Measurements from ENCODE around the gene STPG3. TPM values are rescaled to one million over a fixed set of nuclear protein-coding genes. Genes with fewer than 3 reads are reported as not detected.

STPG3 gene
- total RNA-seq, 8 experiments from 2014 or later = 0.42 to 1.4 (median 1.3) TPM; not detected in 3

DNA sequence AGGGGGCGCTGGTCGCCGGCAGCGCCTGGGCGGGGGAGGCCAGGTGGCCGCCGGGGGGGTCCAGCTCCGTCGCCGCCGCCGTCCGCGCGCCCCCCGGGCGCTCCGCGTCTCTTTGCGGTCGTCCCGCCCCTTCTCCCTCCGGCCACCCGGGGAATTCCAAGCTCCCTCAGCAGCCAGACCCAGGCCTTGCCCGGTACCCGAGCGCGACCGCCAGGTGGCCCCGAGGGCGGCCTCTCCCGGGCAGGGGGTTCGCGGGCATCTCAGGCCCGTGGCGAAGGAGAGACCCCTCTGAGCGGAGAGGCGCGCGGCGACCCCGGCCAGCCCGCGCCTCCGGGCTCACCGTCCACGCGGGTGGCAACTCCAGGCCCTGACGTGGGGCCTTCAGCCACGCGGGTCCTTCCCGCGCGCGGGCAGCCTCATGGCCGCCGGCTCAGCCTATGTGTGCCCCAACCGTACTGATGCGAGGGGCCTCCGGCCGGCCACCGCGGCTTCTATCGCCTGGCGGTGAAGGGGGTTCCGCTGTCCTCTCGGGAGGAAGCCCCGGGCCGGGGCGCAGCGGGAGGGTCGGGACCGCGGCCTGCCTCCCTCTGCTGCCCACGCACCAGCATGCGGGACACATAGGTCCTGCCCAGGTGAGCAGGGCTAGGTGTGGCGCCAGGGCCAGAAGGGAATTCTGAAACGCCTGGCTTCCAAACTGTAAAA, 51.5 kb downstream of the STPG3 start:
- 7 to 27% (median 17%) methylated on average over 2 to 9 of the region's 78 CpGs; no CpG with 5 or more reads in 7 of the 10 experiments for WGBS, 10 experiments
- H3K4me3 ChIP-seq = peak overlapping the region; percentile 52 to 75 (median 55)
- ATAC-seq (replicated peaks in 6 of 8) = peak; percentile 38 to 57 (median 52)
- in situ Hi-C loops (cut with MboI; ENCODE audit: low pct_unique_long_range_greater_than_20kb in 2 of 9, low sequenced_read_pairs in 9 of 9, unreplicated experiment in 9 of 9) = loop anchor here in 6 of 9 experiments (25.0 kb wide), 2 partner anchors 110 to 235 kb away; partner anchors contain the start of genes EXD3 (in 5 of the 6) and NOXA1 (in 5 of the 6)
- H3K27ac ChIP-seq = peak overlapping the region in 1 of 2 donors; percentile 18
- peaks cover 50 to 61% of the 10 kb centered on the region in 2 donors for H3K4me1 ChIP-seq (replicated peaks in 1 of 2)

Other genes starting within 250 kb of the STPG3 start
- gene ABCA2, start 223.0 kb upstream of the STPG3 start, total RNA-seq = 10 to 100 TPM in 7 of 8 experiments, 1 to 10 TPM in 1; 8.1 to 27.9 (median 18.0) TPM
- gene FUT7, start 219.2 kb upstream of the STPG3 start, total RNA-seq = 1 to 10 TPM in 1 of 8 experiments, under 1 TPM in 6, not detected in 1; 0.08 to 1.0 (median 0.25) TPM
- 10 to 100 TPM; 19.0 to 61.7 (median 30.5) TPM for gene NPDC1, start 205.1 kb upstream of the STPG3 start, total RNA-seq
- 1 to 10 TPM in 1 of 8 experiments, under 1 TPM in 7; 0.13 to 1.3 (median 0.34) TPM for gene ENTPD2, start 197.2 kb upstream of the STPG3 start, total RNA-seq
- 10 to 100 TPM in 2 of 8 experiments, 1 to 10 TPM in 4, under 1 TPM in 2; 0.31 to 12.5 (median 6.4) TPM for gene SAPCD2, start 180.7 kb upstream of the STPG3 start, total RNA-seq
- 1 to 10 TPM in 6 of 8 experiments, under 1 TPM in 2; 0.63 to 8.9 (median 4.5) TPM for gene UAP1L1, start 173.8 kb upstream of the STPG3 start, total RNA-seq
- 10 to 100 TPM; 28.6 to 89.3 (median 50.3) TPM for gene MAN1B1, start 164.3 kb upstream of the STPG3 start, total RNA-seq
- 100 to 1,000 TPM in 3 of 8 experiments, 10 to 100 TPM in 5; 14.2 to 233 (median 56.1) TPM for gene DPP7, start 136.6 kb upstream of the STPG3 start, total RNA-seq
- 1 to 10 TPM in 4 of 8 experiments, under 1 TPM in 4; 0.20 to 6.0 (median 1.2) TPM for gene GRIN1, start 112.1 kb upstream of the STPG3 start, total RNA-seq
- under 1 TPM in 3 of 8 experiments, not detected in 5; 0.17 to 1.00 (median 0.43) TPM for gene LRRC26, start 81.2 kb upstream of the STPG3 start, total RNA-seq
- not detected for gene TMEM210, start 79.2 kb upstream of the STPG3 start, total RNA-seq
- gene ANAPC2, start 62.7 kb upstream of the STPG3 start, total RNA-seq = 10 to 100 TPM; 11.9 to 43.3 (median 20.0) TPM
- 10 to 100 TPM; 28.2 to 50.7 (median 44.5) TPM for gene SSNA1, start 62.6 kb upstream of the STPG3 start, total RNA-seq
- gene TPRN, start 50.5 kb upstream of the STPG3 start, total RNA-seq = 10 to 100 TPM in 4 of 8 experiments, 1 to 10 TPM in 4; 5.9 to 79.6 (median 10.6) TPM
- 10 to 100 TPM; 20.0 to 31.7 (median 26.4) TPM for gene TMEM203, start 45.6 kb upstream of the STPG3 start, total RNA-seq
- gene NDOR1, start 45.6 kb upstream of the STPG3 start, total RNA-seq = 10 to 100 TPM in 2 of 8 experiments, 1 to 10 TPM in 6; 5.1 to 25.3 (median 8.6) TPM
- gene RNF208, start 29.0 kb upstream of the STPG3 start, total RNA-seq = 1 to 10 TPM in 7 of 8 experiments, under 1 TPM in 1; 0.41 to 7.0 (median 3.0) TPM
- 1 to 10 TPM; 1.2 to 4.7 (median 1.3) TPM for gene CYSRT1, start 26.1 kb upstream of the STPG3 start, total RNA-seq
- gene RNF224, start 23.8 kb upstream of the STPG3 start, total RNA-seq = 1 to 10 TPM in 1 of 8 experiments, under 1 TPM in 7; 0.23 to 1.1 (median 0.46) TPM
- under 1 TPM in 6 of 8 experiments, not detected in 2; 0.11 to 0.49 (median 0.20) TPM for gene SLC34A3, start 20.4 kb upstream of the STPG3 start, total RNA-seq
- gene TUBB4B, start 10.0 kb upstream of the STPG3 start, total RNA-seq = 100 to 1,000 TPM in 5 of 8 experiments, 10 to 100 TPM in 3; 57.6 to 372 (median 151) TPM
- gene NELFB, start 4.0 kb downstream of the STPG3 start, total RNA-seq = 10 to 100 TPM; 22.8 to 38.4 (median 34.5) TPM
- 10 to 100 TPM in 2 of 8 experiments, 1 to 10 TPM in 1, under 1 TPM in 5; 0.11 to 14.2 (median 0.71) TPM for gene TOR4A, start 26.4 kb downstream of the STPG3 start, total RNA-seq
- gene NRARP, start 51.0 kb downstream of the STPG3 start, total RNA-seq = 10 to 100 TPM in 1 of 8 experiments, 1 to 10 TPM in 5, under 1 TPM in 1, not detected in 1; 1.00 to 20.5 (median 3.4) TPM
- 10 to 100 TPM in 3 of 8 experiments, 1 to 10 TPM in 5; 3.2 to 14.8 (median 9.6) TPM for gene EXD3, start 171.9 kb downstream of the STPG3 start, total RNA-seq
- 1 to 10 TPM in 2 of 8 experiments, under 1 TPM in 6; 0.13 to 2.1 (median 0.32) TPM for gene NOXA1, start 172.1 kb downstream of the STPG3 start, total RNA-seq
- under 1 TPM in 6 of 8 experiments, not detected in 2; 0.08 to 0.52 (median 0.21) TPM for gene ENTPD8, start 190.1 kb downstream of the STPG3 start, total RNA-seq
- gene NSMF, start 208.0 kb downstream of the STPG3 start, total RNA-seq = 100 to 1,000 TPM in 1 of 8 experiments, 10 to 100 TPM in 7; 18.0 to 116 (median 26.2) TPM